Measurements from ENCODE around the gene DAAM1.
A peak's percentile ranks its signal among the peaks of the same experiment; 100 is the strongest.

The DAAM1 gene

DNA sequence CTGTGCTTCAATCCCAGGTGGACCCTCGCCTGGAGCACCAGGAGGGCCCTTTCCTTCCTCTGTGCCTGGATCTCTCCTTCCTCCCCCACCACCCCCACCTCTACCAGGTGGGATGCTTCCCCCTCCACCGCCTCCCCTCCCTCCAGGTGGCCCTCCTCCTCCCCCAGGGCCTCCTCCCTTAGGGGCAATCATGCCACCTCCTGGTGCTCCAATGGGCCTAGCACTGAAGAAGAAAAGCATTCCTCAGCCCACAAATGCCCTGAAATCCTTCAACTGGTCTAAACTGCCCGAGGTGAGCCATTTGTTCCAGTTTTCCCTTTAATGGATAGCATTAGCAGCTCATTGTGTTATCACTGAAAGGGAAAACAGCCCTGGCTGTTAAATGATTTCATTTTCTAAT lies 142.8 kb downstream of the DAAM1 start:
- DNase-seq (ENCODE audit: low read depth) = no peak
- no peak overlapping the region for H3K4me3 ChIP-seq (ENCODE audit: low read length)
- no peak for TF ChIP-seq CTCF (IDR thresholded peaks at IDR 0.05; ENCODE audit: insufficient read depth, low read depth, low read length, missing control alignments)

DNA sequence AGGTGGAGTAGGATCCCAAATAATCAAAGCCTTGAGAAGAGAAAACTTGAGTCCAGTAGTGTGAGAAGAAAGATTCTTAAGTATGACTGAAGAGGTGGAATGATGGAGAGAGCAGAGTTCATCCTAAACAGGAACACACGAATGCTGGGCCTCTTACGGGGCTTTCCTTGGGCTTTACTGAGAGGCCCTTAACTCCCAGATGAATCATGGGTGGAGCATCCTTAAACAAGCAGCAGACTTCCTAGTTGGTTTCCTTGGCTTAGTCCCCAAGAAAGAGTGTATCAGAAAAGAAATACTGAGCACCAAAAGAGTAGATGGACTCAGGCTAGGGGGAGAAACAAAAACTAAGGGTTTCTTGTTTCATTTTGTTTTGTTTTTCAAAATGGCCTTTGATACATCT lies 144.3 kb downstream of the DAAM1 start:
- no peak overlapping the region for H3K4me3 ChIP-seq (ENCODE audit: low read length)
- peak; percentile 62 for DNase-seq (ENCODE audit: low read depth)
- no peak for TF ChIP-seq CTCF (IDR thresholded peaks at IDR 0.05; ENCODE audit: insufficient read depth, low read depth, low read length, missing control alignments)

DNA sequence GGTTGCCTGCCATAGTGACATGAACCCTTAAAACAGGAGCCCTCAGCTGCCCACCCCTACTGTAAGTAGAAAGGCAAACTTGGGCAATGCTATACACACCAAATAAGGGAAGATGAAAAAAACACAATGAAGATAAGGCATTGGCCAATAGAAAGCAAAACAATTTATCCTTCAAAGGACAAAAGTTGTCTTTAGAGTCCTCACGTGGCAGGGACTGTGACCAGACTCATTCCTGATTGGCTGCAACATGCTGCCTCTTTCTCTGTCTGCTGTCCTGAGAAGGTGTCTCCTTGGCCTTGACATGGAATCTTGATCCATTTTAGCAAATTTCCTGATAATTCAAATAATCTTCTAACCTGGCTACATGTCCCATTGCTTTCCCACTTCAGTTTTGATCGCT lies 144.8 kb downstream of the DAAM1 start:
- no peak overlapping the region for H3K4me3 ChIP-seq (ENCODE audit: low read length)
- TF ChIP-seq CTCF (IDR thresholded peaks at IDR 0.05; ENCODE audit: insufficient read depth, low read depth, low read length, missing control alignments) = no peak
- DNase-seq (ENCODE audit: low read depth) = no peak

DNA sequence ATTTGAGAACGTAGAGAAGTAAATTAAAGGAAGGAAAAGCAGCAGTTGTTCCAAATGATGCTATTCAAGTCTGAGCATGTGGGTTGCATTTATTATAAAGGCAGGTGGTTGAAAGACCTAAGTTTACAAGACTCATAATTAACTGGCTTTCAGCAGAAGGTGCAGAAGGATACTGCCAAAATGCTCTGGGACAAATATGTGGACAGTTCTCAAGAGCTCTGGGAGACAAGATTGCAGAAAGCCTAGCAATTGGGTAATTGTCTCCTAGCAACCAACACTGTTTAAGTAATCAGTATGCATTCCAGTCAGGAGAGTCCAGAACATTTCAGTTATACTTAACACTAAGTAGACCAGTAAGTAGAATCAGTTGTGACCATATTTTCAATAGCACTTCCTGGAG lies 145.2 kb downstream of the DAAM1 start:
- TF ChIP-seq CTCF (IDR thresholded peaks at IDR 0.05; ENCODE audit: insufficient read depth, low read depth, low read length, missing control alignments) = no peak
- no peak overlapping the region for H3K4me3 ChIP-seq (ENCODE audit: low read length)
- peak; percentile 79 for DNase-seq (ENCODE audit: low read depth)

DNA sequence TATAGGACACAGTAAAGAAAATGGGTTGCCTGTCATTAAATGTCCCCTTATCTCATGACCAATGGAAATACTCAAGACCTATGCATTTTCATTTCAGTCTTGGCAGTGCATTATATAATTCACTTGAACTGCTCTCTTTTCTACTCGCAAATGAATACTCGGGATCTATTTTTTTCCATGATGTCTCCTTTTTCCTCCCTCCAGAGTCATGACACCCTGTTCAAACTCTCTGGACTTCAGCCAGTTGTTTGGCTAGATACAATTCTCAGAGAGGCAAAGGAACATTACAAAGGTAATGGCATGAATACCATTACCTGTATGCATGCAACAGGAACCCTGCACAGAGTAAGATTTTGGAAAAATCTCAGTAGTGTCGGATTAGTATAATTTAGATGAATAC lies 145.8 kb downstream of the DAAM1 start:
- no peak for DNase-seq (ENCODE audit: low read depth)
- H3K4me3 ChIP-seq (ENCODE audit: low read length) = no peak overlapping the region
- TF ChIP-seq CTCF (IDR thresholded peaks at IDR 0.05; ENCODE audit: insufficient read depth, low read depth, low read length, missing control alignments) = no peak

- no peak overlapping the region for H3K4me3 ChIP-seq (ENCODE audit: low read length)
- TF ChIP-seq CTCF (IDR thresholded peaks at IDR 0.05; ENCODE audit: insufficient read depth, low read depth, low read length, missing control alignments) = no peak
- DNase-seq (ENCODE audit: low read depth) = no peak
These were observed 147.6 kb downstream of the DAAM1 start for GRCh38 chr14:59336098-59336497.

- no peak for DNase-seq (ENCODE audit: low read depth)
- no peak overlapping the region for H3K4me3 ChIP-seq (ENCODE audit: low read length)
- no peak for TF ChIP-seq CTCF (IDR thresholded peaks at IDR 0.05; ENCODE audit: insufficient read depth, low read depth, low read length, missing control alignments)
These were observed 148.2 kb downstream of the DAAM1 start for GRCh38 chr14:59336706-59337105.
